Astrocyte of the cerebellum (primary cell): ENCODE data around the gene SLC5A1.
A peak's percentile ranks its signal among the peaks of the same experiment; 100 is the strongest.
"Not testable (repeated sequence)": the region's sequence is repeated elsewhere in the genome, so short reads cannot be mapped to it uniquely, and the experiment has no call there.

Experiments used
- DNase-seq: peaks from one replicate; pipeline ENCODE4 v3.0.0-alpha.2; 2011; ENCODE audit warnings: low read depth
- H3K4me3 ChIP-seq: 2 replicates; pipeline ENCODE4 v1.5.1; 2011; ENCODE audit warnings: mild to moderate bottlenecking, low read depth, low read length, moderate library complexity
- in situ Hi-C: cut with HindIII; loops from 2 replicates; pipeline ENCODE4 v1.10.0; 2017; ENCODE audit warnings: low sequenced_read_pairs
- TF ChIP-seq, protein P1 (sequence below): IDR thresholded peaks from 2 replicates; pipeline ENCODE4 v1.5.1; 2012; ENCODE audit warnings: low read length, low read depth, moderate library complexity, mild to moderate bottlenecking; ENCODE audit errors: missing control alignments

Gene SLC5A1

GRCh38 chr22:32132126-32132525 lies 89.1 kb downstream of the SLC5A1 start:
- no peak overlapping the region for H3K4me3 ChIP-seq
- DNase-seq = no peak
- in situ Hi-C loops = no loop called here
- TF ChIP-seq, protein P1, sequence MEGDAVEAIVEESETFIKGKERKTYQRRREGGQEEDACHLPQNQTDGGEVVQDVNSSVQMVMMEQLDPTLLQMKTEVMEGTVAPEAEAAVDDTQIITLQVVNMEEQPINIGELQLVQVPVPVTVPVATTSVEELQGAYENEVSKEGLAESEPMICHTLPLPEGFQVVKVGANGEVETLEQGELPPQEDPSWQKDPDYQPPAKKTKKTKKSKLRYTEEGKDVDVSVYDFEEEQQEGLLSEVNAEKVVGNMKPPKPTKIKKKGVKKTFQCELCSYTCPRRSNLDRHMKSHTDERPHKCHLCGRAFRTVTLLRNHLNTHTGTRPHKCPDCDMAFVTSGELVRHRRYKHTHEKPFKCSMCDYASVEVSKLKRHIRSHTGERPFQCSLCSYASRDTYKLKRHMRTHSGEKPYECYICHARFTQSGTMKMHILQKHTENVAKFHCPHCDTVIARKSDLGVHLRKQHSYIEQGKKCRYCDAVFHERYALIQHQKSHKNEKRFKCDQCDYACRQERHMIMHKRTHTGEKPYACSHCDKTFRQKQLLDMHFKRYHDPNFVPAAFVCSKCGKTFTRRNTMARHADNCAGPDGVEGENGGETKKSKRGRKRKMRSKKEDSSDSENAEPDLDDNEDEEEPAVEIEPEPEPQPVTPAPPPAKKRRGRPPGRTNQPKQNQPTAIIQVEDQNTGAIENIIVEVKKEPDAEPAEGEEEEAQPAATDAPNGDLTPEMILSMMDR = no peak

DNA sequence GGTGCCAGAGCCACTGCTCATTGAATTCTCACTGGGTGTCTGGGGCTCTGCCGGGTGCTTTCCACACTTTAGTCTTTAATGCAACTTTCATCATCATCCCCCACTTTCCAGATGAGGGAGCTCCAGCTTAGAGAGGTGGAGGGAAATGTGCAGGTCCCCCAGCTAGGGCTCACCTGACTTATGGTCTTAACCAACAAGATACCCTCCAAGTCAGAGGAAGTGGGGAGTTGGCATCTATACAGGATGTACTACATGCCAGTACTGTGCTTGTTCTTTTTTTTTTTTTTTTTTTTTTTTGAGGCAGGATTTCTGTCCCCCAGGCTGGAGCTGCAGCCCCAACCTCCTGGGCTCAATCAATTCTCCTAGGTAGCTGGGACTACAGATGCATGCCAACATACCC lies 89.7 kb downstream of the SLC5A1 start:
- in situ Hi-C loops = no loop called here
- no peak overlapping the region for H3K4me3 ChIP-seq
- TF ChIP-seq, protein P1 = no peak
- no peak for DNase-seq

- H3K4me3 ChIP-seq, in situ Hi-C loops, DNase-seq: not testable (repeated sequence)
Observed at GRCh38 chr22:32134796-32135195, 91.7 kb downstream of the SLC5A1 start.

GRCh38 chr22:32135958-32136357 lies 92.9 kb downstream of the SLC5A1 start:
- H3K4me3 ChIP-seq, in situ Hi-C loops: not testable (repeated sequence)
- peak; percentile 20 for DNase-seq

GRCh38 chr22:32136881-32137280 lies 93.8 kb downstream of the SLC5A1 start:
- DNase-seq, H3K4me3 ChIP-seq, in situ Hi-C loops: not testable (repeated sequence)

GRCh38 chr22:32137731-32138324 lies 94.8 kb downstream of the SLC5A1 start:
- in situ Hi-C loops, DNase-seq, H3K4me3 ChIP-seq: not testable (repeated sequence)

- DNase-seq, H3K4me3 ChIP-seq, in situ Hi-C loops: not testable (repeated sequence)
Observed at GRCh38 chr22:32138576-32138975, 95.5 kb downstream of the SLC5A1 start.

- DNase-seq, in situ Hi-C loops, H3K4me3 ChIP-seq: not testable (repeated sequence)
- TF ChIP-seq, protein P1 = peak; percentile 10
Observed at GRCh38 chr22:32140688-32141087, 97.6 kb downstream of the SLC5A1 start.

GRCh38 chr22:32142600-32142999 lies 99.5 kb downstream of the SLC5A1 start:
- in situ Hi-C loops = no loop called here
- no peak overlapping the region for H3K4me3 ChIP-seq
- TF ChIP-seq, protein P1 = no peak
- no peak for DNase-seq
